DMS 273 (cell line): ENCODE data around the gene ACVR1.

Source experiments
- DNase-seq: peaks from one replicate; lab custom pipeline; 2025; ENCODE audit not compliant: unreplicated experiment; lab: John Stamatoyannopoulos, UW

The ACVR1 gene

DNA sequence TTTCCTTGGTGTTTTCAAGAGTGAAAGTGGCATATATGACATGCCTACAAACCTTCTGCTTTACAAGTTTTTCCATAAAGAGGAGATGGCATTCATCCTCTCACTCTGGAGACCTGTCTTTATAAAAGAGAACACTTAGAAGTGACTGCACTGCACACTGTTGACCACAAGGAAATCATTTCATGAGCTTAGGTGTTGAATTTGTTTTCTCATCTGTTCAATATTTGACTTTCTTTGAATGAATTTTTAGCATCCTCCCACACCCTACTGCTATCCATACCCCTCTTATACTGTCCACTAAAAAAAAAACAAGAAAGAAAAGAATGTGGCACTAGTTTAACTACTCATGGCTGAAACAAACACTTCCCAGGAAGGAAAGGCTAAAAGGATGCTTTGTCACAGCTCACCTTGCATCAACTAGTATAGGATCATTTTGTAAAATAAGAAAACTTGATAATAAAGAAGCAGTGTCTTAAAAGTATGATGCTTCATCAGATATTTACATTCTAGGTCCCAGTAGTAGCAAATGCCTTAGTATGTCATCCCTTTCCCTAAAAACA is 83.0 kb downstream of the ACVR1 start:
- peak; percentile 4 for DNase-seq

- DNase-seq: no peak
These were observed 83.6 kb downstream of the ACVR1 start for GRCh38 chr2:157792335-157793052.

GRCh38 chr2:157790780-157791179 is 85.3 kb downstream of the ACVR1 start:
- DNase-seq: no peak

GRCh38 chr2:157789933-157790511 is 86.1 kb downstream of the ACVR1 start:
- DNase-seq: no peak

GRCh38 chr2:157789256-157789655 is 86.9 kb downstream of the ACVR1 start:
- no peak for DNase-seq

GRCh38 chr2:157788201-157788600 is 87.9 kb downstream of the ACVR1 start:
- DNase-seq: no peak

DNA sequence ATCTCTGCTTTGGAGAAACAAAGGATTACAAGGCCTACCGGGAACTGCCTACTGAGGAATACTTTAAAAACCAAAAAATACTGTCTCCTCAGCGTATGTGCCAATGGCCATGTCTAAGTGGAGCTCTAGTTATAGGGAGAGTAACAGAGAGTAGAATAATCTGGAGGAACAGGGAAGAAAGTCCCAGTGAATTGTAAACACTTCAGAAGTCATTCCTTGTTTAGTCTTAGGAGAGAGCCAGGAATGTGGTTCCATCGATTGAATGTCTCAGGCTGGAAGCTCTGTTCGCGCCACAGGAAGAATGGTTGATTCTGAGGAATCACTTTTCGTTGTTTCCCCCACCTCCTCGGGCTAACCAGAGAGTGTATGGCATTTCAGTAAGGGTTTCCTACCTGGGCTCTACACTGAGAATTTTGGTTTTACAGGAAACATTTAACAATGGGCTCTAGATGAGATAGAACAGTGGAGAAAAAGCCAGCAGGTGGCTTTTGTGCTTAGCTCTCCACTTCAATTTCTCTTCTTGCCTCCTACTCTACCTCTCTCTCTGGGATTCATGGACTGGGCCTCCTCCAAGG is 88.7 kb downstream of the ACVR1 start:
- no peak for DNase-seq

DNA sequence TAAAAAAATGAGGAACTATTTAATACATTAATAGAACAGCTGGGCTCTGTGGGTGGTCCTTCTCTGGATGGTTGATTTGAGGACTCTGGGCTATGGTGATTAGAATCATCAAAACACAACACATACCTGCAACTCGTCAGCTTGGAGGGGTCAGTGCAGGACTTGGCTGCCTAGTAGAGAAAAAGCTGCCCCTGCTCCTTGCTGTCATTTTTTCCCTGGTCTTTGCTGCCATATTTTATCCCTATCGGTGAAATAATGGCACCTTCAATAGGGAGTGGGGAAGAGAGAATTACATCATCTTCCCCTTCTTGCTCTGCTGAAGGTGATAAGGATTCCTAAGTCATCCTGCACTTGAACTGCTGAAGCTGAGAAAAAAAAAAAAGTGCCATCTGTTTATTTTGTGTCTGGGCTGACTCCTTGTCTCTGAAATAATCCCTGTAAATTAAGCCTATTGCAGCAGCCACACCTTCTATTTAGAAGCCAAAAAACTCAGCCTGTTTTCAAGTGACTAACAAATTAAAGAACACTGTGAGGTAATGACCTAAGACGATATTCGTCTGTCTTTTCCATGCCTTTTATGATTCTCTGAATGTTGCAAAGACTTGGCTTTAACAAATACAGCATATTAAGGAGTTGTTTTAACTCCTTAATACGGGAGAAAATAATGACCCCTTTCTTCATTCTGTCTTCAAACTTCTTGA is 89.3 kb downstream of the ACVR1 start:
- peak; percentile 61 for DNase-seq

GRCh38 chr2:157785866-157786662 is 90.1 kb downstream of the ACVR1 start:
- DNase-seq: peak; percentile 58

GRCh38 chr2:157785200-157785599 is 90.9 kb downstream of the ACVR1 start:
- DNase-seq: peak; percentile 43

GRCh38 chr2:157784823-157785175 is 91.3 kb downstream of the ACVR1 start:
- no peak for DNase-seq

- peak; percentile 26 for DNase-seq
These were observed 91.8 kb downstream of the ACVR1 start for GRCh38 chr2:157784169-157784822.

- DNase-seq: no peak
These were observed 92.9 kb downstream of the ACVR1 start for GRCh38 chr2:157783245-157783644.

GRCh38 chr2:157782057-157782845 is 93.9 kb downstream of the ACVR1 start:
- peak; percentile 24 for DNase-seq

GRCh38 chr2:157780211-157780610 is 95.9 kb downstream of the ACVR1 start:
- no peak for DNase-seq

DNA sequence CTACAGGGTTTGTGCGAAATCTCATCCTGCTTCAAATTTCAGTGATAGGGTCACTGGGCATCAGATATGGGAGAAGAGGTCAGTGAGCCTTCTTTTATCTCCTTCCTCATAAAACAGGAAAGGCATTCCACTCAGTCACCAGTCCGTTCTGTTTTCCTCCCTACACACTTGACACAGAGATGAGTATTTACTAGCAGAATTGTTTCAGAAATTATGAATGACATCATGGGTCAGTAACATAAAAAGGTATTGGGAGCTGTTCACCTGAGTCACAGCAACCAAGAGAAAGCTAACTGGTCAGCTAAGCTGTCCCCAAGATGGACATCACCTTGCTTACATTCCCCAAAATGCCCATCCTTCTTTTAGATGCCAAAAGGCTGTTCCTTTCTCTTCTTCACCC is 96.3 kb downstream of the ACVR1 start:
- no peak for DNase-seq

DNA sequence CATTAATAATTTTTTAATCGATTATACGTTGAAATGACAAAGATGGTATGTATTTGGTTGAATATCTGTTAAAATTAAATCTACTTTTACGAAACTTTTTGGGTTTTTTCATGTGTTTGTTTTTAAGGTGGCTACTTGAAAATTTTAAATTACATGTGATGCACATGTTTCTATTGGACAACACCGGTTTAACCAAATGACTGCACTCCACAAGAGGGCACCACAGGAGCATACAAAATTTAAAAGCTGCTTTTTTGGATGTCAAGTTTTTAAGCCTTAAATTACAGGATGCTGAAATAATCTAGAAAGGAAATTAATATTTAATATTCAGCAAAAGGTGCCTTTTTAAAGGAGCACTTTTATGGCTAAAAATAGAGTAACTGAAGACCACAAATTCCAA is 98.7 kb downstream of the ACVR1 start:
- DNase-seq: peak; percentile 69

DNA sequence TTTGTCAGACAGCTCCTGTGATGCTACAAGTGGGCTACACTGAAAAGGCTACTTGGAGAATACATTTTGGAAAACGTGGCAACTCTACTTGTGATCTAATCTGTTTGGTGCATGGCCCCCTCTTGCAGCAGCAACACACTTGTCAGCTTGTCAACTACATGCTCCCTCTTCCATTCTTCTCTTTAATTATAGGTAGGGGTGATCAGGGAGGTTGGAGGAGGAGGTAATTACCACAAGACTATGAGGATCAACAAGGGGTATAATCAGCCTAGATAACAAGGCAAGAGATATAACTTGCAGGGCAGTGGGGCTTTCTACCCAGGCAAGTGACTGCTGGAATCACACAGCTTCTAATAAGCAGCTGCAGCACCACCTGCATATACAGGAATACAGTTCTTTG is 104.9 kb downstream of the ACVR1 start:
- DNase-seq: no peak

GRCh38 chr2:157769856-157770255 is 106.3 kb downstream of the ACVR1 start:
- DNase-seq: no peak

DNA sequence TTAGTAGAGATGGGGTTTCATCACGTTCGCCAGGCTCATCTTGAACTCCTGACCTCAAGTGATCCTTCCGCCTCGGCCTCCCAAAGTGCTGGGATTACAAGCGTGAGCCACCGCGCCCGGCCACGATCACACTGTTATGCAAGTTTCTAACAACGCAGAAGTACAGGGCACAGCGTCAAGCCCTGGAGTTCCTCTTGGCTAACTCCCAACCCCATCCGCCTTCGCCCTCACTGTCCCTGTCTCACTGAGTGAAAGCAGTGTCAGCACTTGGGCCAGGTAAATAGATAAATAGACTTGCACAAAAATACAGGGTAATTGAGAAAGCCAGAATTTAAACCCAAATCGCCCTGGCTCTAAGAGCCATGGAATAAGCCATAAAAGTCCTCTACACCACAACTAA is 111.7 kb downstream of the ACVR1 start:
- no peak for DNase-seq
